OCI-LY7 (cell line): ENCODE measurements around the gene PMP22.

Source experiments
- CTCF ChIP-seq: fragments of 200-600 bp; sonication (generic); conservative IDR thresholded peaks from 2 replicates; pipeline ENCODE4 v1.5.1; 2014; ENCODE audit warnings: mild to moderate bottlenecking, antibody characterized with exemption, low read length, moderate library complexity, mixed read lengths
- EZH2phosphoT487 ChIP-seq: fragments of 200-600 bp; sonication (generic); IDR thresholded peaks from 2 replicates; pipeline ENCODE4 v1.6.1; 2018; ENCODE audit warnings: low read depth, borderline replicate concordance, mild to moderate bottlenecking, mixed run types, antibody characterized with exemption, low read length, moderate library complexity, mixed read lengths

- TF ChIP-seq CTCF (no peak), EZH2phosphoT487 (no peak)
These were observed 15.6 kb downstream of the PMP22 start for GRCh38 chr17:15249487-15249886.
